Right atrium auricular region (tissue), 2 donors: ENCODE results near the gene NUDCD3. TPM values are rescaled to one million over a fixed set of nuclear protein-coding genes. Genes with fewer than 3 reads are reported as not detected.

Experiments
- DNase-seq: peaks from one replicate; pipeline ENCODE4 v3.0.0-alpha.2; 2019; ENCODE audit warnings: low spot score
- H3K27ac ChIP-seq, 2 donors: fragments of 200-600 bp; sonication (generic); 1 replicate in 1 of 2; 2 replicates in 1 of 2; pipeline ENCODE4 v1.5.1; 2016 to 2019
- H3K27me3 ChIP-seq, 2 donors: fragments of 200-600 bp; sonication (generic); one replicate each; pipeline versions ENCODE4 v1.5.1 to v1.6.0; 2017 to 2019
- H3K36me3 ChIP-seq: fragments of 200-600 bp; sonication (generic); one replicate; pipeline ENCODE4 v1.5.1; 2016
- H3K4me1 ChIP-seq, 2 donors: fragments of 200-600 bp; sonication (generic); one replicate each; pipeline versions ENCODE4 v1.5.1 to v1.6.0; 2017 to 2019
- H3K4me3 ChIP-seq, 2 donors: fragments of 200-600 bp; sonication (generic); 1 replicate in 1 of 2; 2 replicates in 1 of 2; pipeline ENCODE4 v1.5.1; 2017 to 2019; ENCODE audit warnings: mild to moderate bottlenecking in 1 of 2, moderate library complexity in 1 of 2
- H3K9me3 ChIP-seq, 2 donors: fragments of 200-600 bp; sonication (generic); one replicate each; pipeline ENCODE4 v1.5.1; 2019
- CTCF ChIP-seq, 2 donors: fragments of 200-600 bp; sonication (generic); IDR thresholded peaks; one replicate each; pipeline ENCODE4 v1.5.1; 2019; ENCODE audit warnings: antibody characterized with exemption in 2 of 2
- total RNA-seq, 2 donors: library from RNA; depleted of rRNA; stranded (reverse); fragments of >200 nt; gene quantifications; one replicate each; pipeline ENCODE4 v1.1.0, GENCODE V29; 2016

The NUDCD3 gene
- total RNA-seq, 2 donors from 2014 or later: 50.6 to 53.3 TPM

DNA sequence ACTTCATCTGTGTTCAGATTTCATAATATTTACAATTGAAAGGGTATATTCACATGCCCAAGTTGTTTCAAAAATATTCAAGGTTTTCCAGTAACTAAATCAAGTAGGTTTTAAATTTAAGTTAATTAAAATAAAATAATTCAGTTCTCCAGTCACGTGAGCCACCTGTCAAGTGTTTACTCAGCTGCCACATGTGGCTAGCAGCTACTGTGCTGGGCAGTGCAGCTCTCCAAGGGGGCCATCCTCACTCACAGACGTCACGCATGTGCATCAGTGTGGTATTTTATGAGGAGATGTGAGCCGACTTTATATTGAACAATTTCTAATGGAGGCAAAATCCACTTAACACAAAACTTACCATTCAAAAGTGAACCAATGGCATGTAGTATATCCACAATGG lies 95.4 kb downstream of the NUDCD3 start:
- no peak overlapping the region for H3K4me3 ChIP-seq
- no peak for TF ChIP-seq CTCF (IDR thresholded peaks at IDR 0.05)
- no peaks in the 10 kb centered on the region for H3K27me3 ChIP-seq
- H3K4me1 ChIP-seq: peaks cover 0 to 32% of the 10 kb centered on the region in 2 donors
- peak; percentile 42 for DNase-seq
- peaks cover 24% of the 10 kb centered on the region for H3K36me3 ChIP-seq
- no peak overlapping the region for H3K27ac ChIP-seq
- no peaks in the 10 kb centered on the region for H3K9me3 ChIP-seq

DNA sequence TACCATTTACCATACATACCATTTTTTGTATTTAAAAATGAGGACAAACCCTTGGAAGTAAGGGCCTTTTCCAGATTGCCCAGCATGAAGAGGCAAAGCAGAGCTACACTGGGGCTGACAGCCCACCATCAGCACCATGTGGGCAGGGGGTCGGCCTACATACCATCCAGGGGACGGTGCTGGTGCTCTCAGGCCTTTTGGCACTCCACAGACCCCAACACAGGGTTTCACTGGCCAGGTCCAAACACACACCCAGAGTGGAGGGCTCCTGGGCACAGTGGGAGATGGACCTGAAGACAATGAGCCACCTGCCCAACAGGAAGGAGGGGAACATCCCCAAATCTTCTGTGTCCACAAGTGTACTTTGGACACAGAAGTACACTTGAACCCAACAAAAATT lies 95.8 kb downstream of the NUDCD3 start:
- peak; percentile 18 for DNase-seq
- Histone ChIP-seq H3K4me1 (peaks cover 0 to 32% of the 10 kb centered on the region in 2 donors), H3K4me3 (no peak overlapping the region), H3K27ac (no peak overlapping the region), H3K9me3 (no peaks in the 10 kb centered on the region), H3K27me3 (no peaks in the 10 kb centered on the region), H3K36me3 (peaks cover 28% of the 10 kb centered on the region)
- no peak for TF ChIP-seq CTCF (IDR thresholded peaks at IDR 0.05)

GRCh38 chr7:44394112-44394447 lies 96.4 kb downstream of the NUDCD3 start:
- Histone ChIP-seq H3K27me3 (no peaks in the 10 kb centered on the region), H3K36me3 (peaks cover 33% of the 10 kb centered on the region), H3K9me3 (no peaks in the 10 kb centered on the region), H3K27ac (no peak overlapping the region), H3K4me3 (no peak overlapping the region), H3K4me1 (peaks cover 0 to 26% of the 10 kb centered on the region in 2 donors)
- DNase-seq: peak; percentile 23
- no peak for TF ChIP-seq CTCF (IDR thresholded peaks at IDR 0.05)

GRCh38 chr7:44393238-44394111 lies 97.0 kb downstream of the NUDCD3 start:
- Histone ChIP-seq H3K27me3 (no peaks in the 10 kb centered on the region), H3K36me3 (peaks cover 39% of the 10 kb centered on the region), H3K9me3 (no peaks in the 10 kb centered on the region), H3K4me1 (peaks cover 0 to 21% of the 10 kb centered on the region in 2 donors), H3K27ac (no peak overlapping the region), H3K4me3 (no peak overlapping the region)
- no peak for TF ChIP-seq CTCF (IDR thresholded peaks at IDR 0.05)
- DNase-seq: peak; percentile 28

DNA sequence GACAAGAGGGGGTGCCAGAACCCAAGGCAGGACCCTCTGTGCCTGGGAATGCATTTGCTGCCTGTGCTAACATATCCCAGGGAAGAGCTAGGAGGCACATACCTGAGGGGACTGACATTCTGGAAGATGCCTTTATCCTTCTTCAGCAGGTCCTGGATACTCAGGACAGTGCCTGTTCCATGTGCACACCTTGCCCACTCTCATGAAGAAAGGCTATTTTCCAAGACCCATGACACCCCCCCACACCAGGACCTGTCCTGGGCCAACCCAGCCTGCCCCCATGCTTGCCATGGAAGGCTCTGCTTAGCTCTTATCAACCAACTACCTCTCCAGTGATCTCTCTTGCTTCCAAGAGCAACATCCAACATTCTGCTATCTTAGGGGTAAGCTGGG lies 97.8 kb downstream of the NUDCD3 start:
- no peak overlapping the region for H3K27ac ChIP-seq
- peaks cover 0 to 14% of the 10 kb centered on the region in 2 donors for H3K4me1 ChIP-seq
- no peaks in the 10 kb centered on the region for H3K27me3 ChIP-seq
- H3K9me3 ChIP-seq: no peaks in the 10 kb centered on the region
- TF ChIP-seq CTCF (IDR thresholded peaks at IDR 0.05): no peak
- no peak overlapping the region for H3K4me3 ChIP-seq
- no peak for DNase-seq
- H3K36me3 ChIP-seq: peaks cover 47% of the 10 kb centered on the region
